HUES6 (cell line): ENCODE results near the gene SLC45A3.
"Not testable (repeated sequence)": the region's sequence is repeated elsewhere in the genome, so short reads cannot be mapped to it uniquely, and the experiment has no call there.

ENCODE experiments used
- H3K27ac ChIP-seq: 2 replicates; pipeline ENCODE4 v1.7.0; 2013; ENCODE audit warnings: low read depth, mild to moderate bottlenecking, low read length, inconsistent platforms
- H3K27me3 ChIP-seq: 2 replicates; pipeline ENCODE4 v1.6.1; 2013; ENCODE audit warnings: low read length; ENCODE audit not compliant: control insufficient read depth, insufficient read depth
- H3K36me3 ChIP-seq: 2 replicates; pipeline ENCODE4 v1.6.1; 2013; ENCODE audit warnings: low read length; ENCODE audit not compliant: control insufficient read depth, insufficient read depth
- H3K4me1 ChIP-seq: 2 replicates; pipeline ENCODE4 v1.6.1; 2013; ENCODE audit warnings: low read length; ENCODE audit not compliant: control insufficient read depth, insufficient read depth
- H3K4me3 ChIP-seq: 2 replicates; pipeline ENCODE4 v1.5.1; 2013; ENCODE audit warnings: low read depth, low read length
- H3K9ac ChIP-seq: one replicate; pipeline ENCODE4 v1.6.1; 2013; ENCODE audit warnings: mild to moderate bottlenecking, low read length
- H3K9me3 ChIP-seq: 2 replicates; pipeline ENCODE4 v1.6.1; 2013; ENCODE audit warnings: low read depth, low read length; ENCODE audit not compliant: control insufficient read depth, insufficient read depth

The SLC45A3 gene

GRCh38 chr1:205658943-205659581 is 21.2 kb downstream of the SLC45A3 start:
- Histone ChIP-seq H3K27me3 (no peaks in the 10 kb centered on the region), H3K9me3 (no peaks in the 10 kb centered on the region), H3K27ac (no peak overlapping the region), H3K4me1 (peaks cover 29% of the 10 kb centered on the region), H3K36me3 (peaks cover 16% of the 10 kb centered on the region), H3K9ac (no peak overlapping the region), H3K4me3 (no peak overlapping the region)

DNA sequence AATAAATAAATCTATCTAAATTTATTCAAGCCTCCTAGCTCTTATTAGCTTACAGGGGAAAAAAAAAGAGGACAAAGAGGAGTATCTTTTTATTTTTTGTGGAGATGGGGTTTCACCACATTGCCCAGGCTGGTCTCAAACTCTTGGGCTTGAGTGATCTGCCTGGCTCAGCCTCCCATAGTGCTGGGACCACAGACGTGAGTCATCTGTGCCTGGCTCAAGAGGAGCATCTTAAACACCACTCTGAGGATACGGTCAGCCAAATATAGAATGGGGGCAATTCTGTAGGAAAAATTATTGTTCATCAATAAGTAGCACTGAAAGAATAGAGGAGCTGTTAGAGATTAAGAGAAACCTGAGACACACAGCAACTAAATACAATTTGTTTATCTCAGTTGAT is 24.1 kb downstream of the SLC45A3 start:
- H3K9ac ChIP-seq: no peak overlapping the region
- H3K27me3 ChIP-seq: no peaks in the 10 kb centered on the region
- no peak overlapping the region for H3K27ac ChIP-seq
- H3K9me3 ChIP-seq: no peaks in the 10 kb centered on the region
- no peak overlapping the region for H3K4me3 ChIP-seq
- H3K4me1 ChIP-seq: peaks cover 13% of the 10 kb centered on the region
- peaks cover 10% of the 10 kb centered on the region for H3K36me3 ChIP-seq

GRCh38 chr1:205652984-205653383 is 27.3 kb downstream of the SLC45A3 start:
- Histone ChIP-seq H3K9me3 (no peaks in the 10 kb centered on the region), H3K9ac (no peak overlapping the region), H3K27me3 (no peaks in the 10 kb centered on the region), H3K4me1 (peaks cover 12% of the 10 kb centered on the region), H3K27ac (no peak overlapping the region), H3K36me3 (no peaks in the 10 kb centered on the region), H3K4me3 (no peak overlapping the region)

DNA sequence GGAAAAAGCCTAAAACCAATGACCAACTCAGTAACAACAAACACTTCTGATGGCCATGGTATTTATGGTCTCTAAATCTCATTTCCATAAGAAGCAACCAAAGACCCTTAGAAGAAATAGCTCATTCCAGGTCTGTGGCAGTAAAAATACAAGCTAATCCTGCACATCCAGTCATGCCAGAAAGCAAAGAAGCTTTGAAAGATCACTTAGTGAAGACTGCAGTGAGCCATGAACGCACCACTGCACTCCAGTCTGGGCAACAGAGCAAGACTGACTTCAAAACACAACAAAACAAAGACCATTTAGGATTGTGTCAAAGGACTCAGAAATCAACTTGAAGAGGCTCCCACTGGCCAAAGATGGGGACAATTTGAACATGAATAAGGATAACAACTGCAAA is 30.1 kb downstream of the SLC45A3 start:
- 0 out of 2 replicates have a peak, but pooled peaks cover 2% of the 10 kb centered on the region for H3K9me3 ChIP-seq

DNA sequence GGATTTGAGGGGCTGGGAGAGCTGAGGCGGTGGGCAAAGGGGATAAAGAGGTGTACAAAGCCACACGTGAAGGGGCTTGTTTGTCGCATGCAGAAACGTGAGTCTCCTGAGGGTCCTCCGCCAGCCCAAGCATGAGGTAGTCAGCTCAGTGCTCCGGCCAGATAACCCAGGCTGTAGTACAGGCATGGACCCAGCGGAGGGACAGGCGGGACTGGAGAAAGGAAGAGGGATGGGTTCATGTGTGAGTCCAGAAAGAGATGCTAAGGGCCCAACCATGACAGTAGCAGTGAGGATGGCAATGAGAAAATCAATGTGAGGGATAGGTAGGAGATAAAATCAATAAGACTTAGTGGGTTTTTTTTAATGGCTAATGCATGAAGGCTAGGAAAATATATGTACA is 34.8 kb downstream of the SLC45A3 start:
- 0 out of 2 replicates have a peak, but pooled peaks cover 2% of the 10 kb centered on the region for H3K9me3 ChIP-seq
- peaks cover 16% of the 10 kb centered on the region for H3K4me1 ChIP-seq
- H3K27me3 ChIP-seq: no peaks in the 10 kb centered on the region
- no peak overlapping the region for H3K4me3 ChIP-seq
- H3K27ac ChIP-seq: no peak overlapping the region
- no peak overlapping the region for H3K9ac ChIP-seq
- no peaks in the 10 kb centered on the region for H3K36me3 ChIP-seq

More for the DNA sequence above, 30.1 kb downstream of the SLC45A3 start:
- Histone ChIP-seq H3K4me3 (no peak overlapping the region), H3K27ac (no peak overlapping the region), H3K9ac (no peak overlapping the region), H3K27me3 (no peaks in the 10 kb centered on the region), H3K4me1 (peaks cover 16% of the 10 kb centered on the region), H3K36me3 (no peaks in the 10 kb centered on the region)

DNA sequence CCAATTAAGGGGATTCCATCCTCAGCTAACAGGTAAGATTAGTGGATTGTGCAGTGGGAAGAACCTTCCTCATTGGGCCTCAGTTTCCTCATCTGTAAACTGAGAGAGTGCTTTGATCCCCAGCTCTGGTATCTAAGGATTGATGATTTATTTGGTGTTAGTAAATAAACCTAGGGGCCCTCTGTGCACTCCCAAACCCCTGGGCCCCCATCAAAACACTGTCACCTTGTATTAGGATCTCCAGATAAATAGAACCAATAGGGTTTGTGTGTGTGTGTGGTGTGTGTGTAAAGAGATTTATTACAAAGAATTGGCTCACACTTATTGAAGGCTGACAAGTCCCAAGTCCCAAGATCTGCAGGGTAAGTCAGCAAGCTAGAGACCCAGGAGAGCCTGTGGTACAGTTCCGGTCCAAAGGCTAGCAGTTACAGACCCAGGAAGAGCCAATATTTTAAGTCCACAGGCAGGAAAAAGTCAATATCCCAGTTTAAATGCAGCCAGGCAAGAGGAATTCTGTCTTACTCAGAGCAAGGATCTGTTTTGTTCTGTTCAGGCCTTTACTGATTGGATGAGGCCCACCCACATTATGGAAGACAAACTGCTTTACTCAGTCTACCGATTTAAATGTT is 37.5 kb downstream of the SLC45A3 start:
- H3K9ac ChIP-seq: no peak overlapping the region
- H3K27me3 ChIP-seq: no peaks in the 10 kb centered on the region
- no peaks in the 10 kb centered on the region for H3K36me3 ChIP-seq
- 0 out of 2 replicates have a peak, but pooled peaks cover 2% of the 10 kb centered on the region for H3K9me3 ChIP-seq
- H3K4me1 ChIP-seq: 0 out of 2 replicates have a peak, but pooled peaks cover 4% of the 10 kb centered on the region
- no peak overlapping the region for H3K4me3 ChIP-seq
- H3K27ac ChIP-seq: no peak overlapping the region

DNA sequence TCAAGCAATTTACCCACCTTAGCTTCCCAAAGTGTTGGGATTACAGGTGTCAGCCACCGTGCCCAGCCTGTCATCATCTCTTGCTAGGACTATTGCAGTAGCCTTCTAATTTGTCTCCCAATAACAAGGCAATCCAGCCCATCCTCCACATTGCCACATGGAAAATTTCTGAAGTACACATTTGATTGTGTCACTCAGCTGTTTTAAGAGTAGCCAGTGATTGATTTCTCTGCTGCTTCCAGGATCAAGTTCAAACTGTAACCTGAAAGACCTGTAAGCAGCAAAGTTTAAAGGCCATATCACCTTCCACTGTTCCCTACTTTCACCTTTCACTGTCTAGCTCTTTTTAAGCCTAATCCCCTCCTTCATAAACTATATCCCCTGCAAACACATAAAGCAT is 40.7 kb downstream of the SLC45A3 start:
- Histone ChIP-seq H3K9ac (no peak overlapping the region), H3K4me3 (no peak overlapping the region), H3K36me3 (no peaks in the 10 kb centered on the region), H3K27ac (no peak overlapping the region), H3K4me1 (no peaks in the 10 kb centered on the region), H3K27me3 (no peaks in the 10 kb centered on the region), H3K9me3 (no peaks in the 10 kb centered on the region)

DNA sequence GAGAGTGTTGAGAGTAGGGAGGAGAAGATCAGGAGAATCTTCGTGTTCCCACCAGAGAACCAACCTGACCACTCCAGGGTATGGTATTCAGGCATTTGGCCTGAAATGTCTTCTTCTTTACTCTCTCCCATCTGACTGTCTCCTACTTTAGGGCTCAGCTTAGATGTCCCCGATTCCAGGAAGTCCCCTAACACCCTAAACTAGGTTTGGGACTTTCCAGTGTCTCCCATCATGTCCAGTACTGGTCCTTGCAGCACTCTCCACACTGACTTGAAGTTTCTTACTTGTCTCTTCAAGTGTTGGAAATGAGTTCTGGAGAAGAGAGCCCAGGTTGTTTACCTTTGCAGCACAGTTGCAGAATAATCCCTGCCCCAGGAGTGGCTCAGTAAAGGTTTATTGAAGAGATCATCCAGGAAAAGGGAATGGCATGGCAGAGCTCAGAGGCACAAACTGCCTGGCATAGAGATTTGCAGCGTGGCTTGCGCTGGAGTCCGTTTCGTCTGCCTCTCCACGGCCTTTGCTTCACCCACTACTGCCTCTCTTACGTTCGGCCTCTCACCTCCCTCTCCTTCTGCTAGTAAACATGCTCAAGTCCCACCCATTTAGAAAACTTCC is 42.3 kb downstream of the SLC45A3 start:
- no peak overlapping the region for H3K27ac ChIP-seq
- no peak overlapping the region for H3K9ac ChIP-seq
- H3K9me3 ChIP-seq: no peaks in the 10 kb centered on the region
- H3K27me3 ChIP-seq: no peaks in the 10 kb centered on the region
- H3K36me3 ChIP-seq: no peaks in the 10 kb centered on the region
- H3K4me1 ChIP-seq: no peaks in the 10 kb centered on the region
- H3K4me3 ChIP-seq: no peak overlapping the region

DNA sequence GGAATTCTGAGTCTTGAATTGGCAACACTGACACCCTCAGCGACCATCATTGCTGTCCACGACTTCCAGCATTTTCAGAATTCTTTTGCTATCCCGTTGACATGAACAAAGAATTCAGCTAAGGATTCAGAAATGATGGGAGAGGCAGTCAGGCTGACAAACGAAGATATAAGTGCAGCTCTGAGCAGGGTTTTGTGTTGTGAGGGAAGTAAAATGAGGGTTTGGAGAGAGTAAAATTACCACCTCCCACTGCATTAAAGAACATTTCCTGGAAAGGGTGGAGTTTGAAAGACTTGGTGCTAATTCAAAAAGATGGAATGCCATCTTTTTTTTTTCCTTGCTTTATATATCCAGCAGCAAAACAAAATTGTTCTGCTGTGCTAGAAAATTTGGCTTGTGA is 43.6 kb downstream of the SLC45A3 start:
- no peaks in the 10 kb centered on the region for H3K9me3 ChIP-seq
- H3K9ac ChIP-seq: no peak overlapping the region
- no peak overlapping the region for H3K27ac ChIP-seq
- H3K4me1 ChIP-seq: peaks cover 6% of the 10 kb centered on the region; the same call in 1 of the 2 replicates
- H3K27me3 ChIP-seq: no peaks in the 10 kb centered on the region
- H3K36me3 ChIP-seq: no peaks in the 10 kb centered on the region
- H3K4me3 ChIP-seq: no peak overlapping the region

DNA sequence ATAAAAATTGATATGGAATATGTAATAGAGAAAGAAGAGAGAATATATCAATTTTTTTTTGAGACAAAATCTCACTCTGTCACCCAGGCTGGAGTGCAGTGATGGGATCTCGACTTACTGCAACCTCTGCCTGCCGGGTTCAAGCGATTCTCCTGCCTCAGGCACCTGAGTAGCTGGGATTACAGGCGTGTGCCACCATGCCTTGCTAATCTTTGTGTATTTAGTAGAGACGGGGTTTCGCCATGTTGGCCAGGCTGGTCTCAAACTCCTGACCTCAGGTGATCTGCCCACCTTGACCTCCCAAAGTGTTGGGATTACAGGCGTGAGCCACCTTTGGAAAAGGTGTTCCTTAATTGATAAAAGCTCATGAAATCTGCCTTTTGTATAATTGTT is 44.2 kb downstream of the SLC45A3 start:
- H3K27ac ChIP-seq, H3K9me3 ChIP-seq, H3K4me1 ChIP-seq, H3K36me3 ChIP-seq, H3K4me3 ChIP-seq, H3K27me3 ChIP-seq, H3K9ac ChIP-seq: not testable (repeated sequence)

- Histone ChIP-seq H3K9me3 (no peaks in the 10 kb centered on the region), H3K4me3 (no peak overlapping the region), H3K9ac (no peak overlapping the region), H3K36me3 (no peaks in the 10 kb centered on the region), H3K27me3 (no peaks in the 10 kb centered on the region), H3K4me1 (peaks cover 6% of the 10 kb centered on the region; the same call in 1 of the 2 replicates), H3K27ac (no peak overlapping the region)
These were observed 46.8 kb downstream of the SLC45A3 start for GRCh38 chr1:205633421-205633976.
